SIG-M5 treated with dmso at 0.1 percent for 504 hours (cell line): ENCODE results near the gene ZDHHC14.
"Not testable (repeated sequence)": the region's sequence is repeated elsewhere in the genome, so short reads cannot be mapped to it uniquely, and the experiment has no call there.

Experiments
- DNase-seq: peaks from one replicate; lab custom pipeline; 2025; ENCODE audit not compliant: unreplicated experiment; lab: John Stamatoyannopoulos, UW

Gene ZDHHC14

GRCh38 chr6:157548635-157549467 lies 167.9 kb downstream of the ZDHHC14 start:
- no peak for DNase-seq

GRCh38 chr6:157549468-157549745 lies 168.4 kb downstream of the ZDHHC14 start:
- no peak for DNase-seq

GRCh38 chr6:157550114-157550989 lies 169.4 kb downstream of the ZDHHC14 start:
- DNase-seq: no peak

GRCh38 chr6:157551041-157551832 lies 170.2 kb downstream of the ZDHHC14 start:
- DNase-seq: no peak

- DNase-seq: no peak
These were observed 171.2 kb downstream of the ZDHHC14 start for GRCh38 chr6:157552081-157552747.

- no peak for DNase-seq
These were observed 172.0 kb downstream of the ZDHHC14 start for GRCh38 chr6:157552820-157553485.

- DNase-seq: no peak
These were observed 173.8 kb downstream of the ZDHHC14 start for GRCh38 chr6:157554747-157555146.

GRCh38 chr6:157555455-157556143 lies 174.6 kb downstream of the ZDHHC14 start:
- DNase-seq: no peak

GRCh38 chr6:157556144-157556645 lies 175.2 kb downstream of the ZDHHC14 start:
- no peak for DNase-seq

GRCh38 chr6:157556671-157557430 lies 175.9 kb downstream of the ZDHHC14 start:
- DNase-seq: no peak

- peak; percentile 44 for DNase-seq
These were observed 176.6 kb downstream of the ZDHHC14 start for GRCh38 chr6:157557559-157557958.

- no peak for DNase-seq
These were observed 177.1 kb downstream of the ZDHHC14 start for GRCh38 chr6:157558049-157558448.

- DNase-seq: no peak
These were observed 177.7 kb downstream of the ZDHHC14 start for GRCh38 chr6:157558487-157559200.

GRCh38 chr6:157559201-157559756 lies 178.3 kb downstream of the ZDHHC14 start:
- no peak for DNase-seq

- DNase-seq: not testable (repeated sequence)
These were observed 179.1 kb downstream of the ZDHHC14 start for GRCh38 chr6:157560063-157560462.

GRCh38 chr6:157560691-157561413 lies 179.9 kb downstream of the ZDHHC14 start:
- no peak for DNase-seq

GRCh38 chr6:157561414-157561790 lies 180.4 kb downstream of the ZDHHC14 start:
- no peak for DNase-seq
